OCI-LY7 (cell line): ENCODE measurements around the gene MACROH2A2.

Experiments
- EZH2phosphoT487 ChIP-seq: fragments of 200-600 bp; sonication (generic); IDR thresholded peaks from 2 replicates; pipeline ENCODE4 v1.6.1; 2018; ENCODE audit warnings: low read depth, borderline replicate concordance, mild to moderate bottlenecking, mixed run types, antibody characterized with exemption, low read length, moderate library complexity, mixed read lengths
- TF ChIP-seq, protein P1 (sequence below): fragments of 200-600 bp; sonication (generic); conservative IDR thresholded peaks from 2 replicates; pipeline ENCODE4 v1.5.1; 2014; ENCODE audit warnings: mild to moderate bottlenecking, antibody characterized with exemption, low read length, moderate library complexity, mixed read lengths

- TF ChIP-seq, protein P1, sequence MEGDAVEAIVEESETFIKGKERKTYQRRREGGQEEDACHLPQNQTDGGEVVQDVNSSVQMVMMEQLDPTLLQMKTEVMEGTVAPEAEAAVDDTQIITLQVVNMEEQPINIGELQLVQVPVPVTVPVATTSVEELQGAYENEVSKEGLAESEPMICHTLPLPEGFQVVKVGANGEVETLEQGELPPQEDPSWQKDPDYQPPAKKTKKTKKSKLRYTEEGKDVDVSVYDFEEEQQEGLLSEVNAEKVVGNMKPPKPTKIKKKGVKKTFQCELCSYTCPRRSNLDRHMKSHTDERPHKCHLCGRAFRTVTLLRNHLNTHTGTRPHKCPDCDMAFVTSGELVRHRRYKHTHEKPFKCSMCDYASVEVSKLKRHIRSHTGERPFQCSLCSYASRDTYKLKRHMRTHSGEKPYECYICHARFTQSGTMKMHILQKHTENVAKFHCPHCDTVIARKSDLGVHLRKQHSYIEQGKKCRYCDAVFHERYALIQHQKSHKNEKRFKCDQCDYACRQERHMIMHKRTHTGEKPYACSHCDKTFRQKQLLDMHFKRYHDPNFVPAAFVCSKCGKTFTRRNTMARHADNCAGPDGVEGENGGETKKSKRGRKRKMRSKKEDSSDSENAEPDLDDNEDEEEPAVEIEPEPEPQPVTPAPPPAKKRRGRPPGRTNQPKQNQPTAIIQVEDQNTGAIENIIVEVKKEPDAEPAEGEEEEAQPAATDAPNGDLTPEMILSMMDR = no peak
- no peak for TF ChIP-seq EZH2phosphoT487
Observed at GRCh38 chr10:70074165-70074564, 21.5 kb downstream of the MACROH2A2 start.
